ENCODE results near the gene PPP4R2. TPM values are rescaled to one million over a fixed set of nuclear protein-coding genes. Genes with fewer than 3 reads are reported as not detected.

PPP4R2 gene
- total and polyA plus RNA-seq, 10 of the 15 experiments (the other 5 are each of a cell fraction or from before 2014, with no cell fraction given), result 16.7 to 83.4 (median 38.9) TPM

DNA sequence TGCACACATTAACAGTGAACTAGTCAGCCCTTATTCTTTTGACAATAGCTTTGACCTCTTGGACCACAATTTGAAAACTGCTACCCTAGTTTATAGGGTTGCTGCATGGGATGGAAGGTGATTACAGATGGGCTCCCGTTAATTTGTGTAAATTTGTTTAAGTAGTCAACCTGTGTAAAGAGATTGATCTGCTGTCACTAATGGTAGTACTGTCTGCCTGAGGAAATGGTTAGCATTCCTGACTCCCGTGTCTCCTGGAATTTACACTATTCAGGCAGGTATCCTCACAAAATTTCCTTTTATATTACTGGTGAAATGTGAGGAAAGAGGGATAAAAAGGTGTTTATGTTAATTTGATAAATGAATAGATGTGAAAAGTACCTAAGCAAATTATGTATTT, 49.6 kb downstream of the PPP4R2 start (continued):
- TF ChIP-seq, protein P1, sequence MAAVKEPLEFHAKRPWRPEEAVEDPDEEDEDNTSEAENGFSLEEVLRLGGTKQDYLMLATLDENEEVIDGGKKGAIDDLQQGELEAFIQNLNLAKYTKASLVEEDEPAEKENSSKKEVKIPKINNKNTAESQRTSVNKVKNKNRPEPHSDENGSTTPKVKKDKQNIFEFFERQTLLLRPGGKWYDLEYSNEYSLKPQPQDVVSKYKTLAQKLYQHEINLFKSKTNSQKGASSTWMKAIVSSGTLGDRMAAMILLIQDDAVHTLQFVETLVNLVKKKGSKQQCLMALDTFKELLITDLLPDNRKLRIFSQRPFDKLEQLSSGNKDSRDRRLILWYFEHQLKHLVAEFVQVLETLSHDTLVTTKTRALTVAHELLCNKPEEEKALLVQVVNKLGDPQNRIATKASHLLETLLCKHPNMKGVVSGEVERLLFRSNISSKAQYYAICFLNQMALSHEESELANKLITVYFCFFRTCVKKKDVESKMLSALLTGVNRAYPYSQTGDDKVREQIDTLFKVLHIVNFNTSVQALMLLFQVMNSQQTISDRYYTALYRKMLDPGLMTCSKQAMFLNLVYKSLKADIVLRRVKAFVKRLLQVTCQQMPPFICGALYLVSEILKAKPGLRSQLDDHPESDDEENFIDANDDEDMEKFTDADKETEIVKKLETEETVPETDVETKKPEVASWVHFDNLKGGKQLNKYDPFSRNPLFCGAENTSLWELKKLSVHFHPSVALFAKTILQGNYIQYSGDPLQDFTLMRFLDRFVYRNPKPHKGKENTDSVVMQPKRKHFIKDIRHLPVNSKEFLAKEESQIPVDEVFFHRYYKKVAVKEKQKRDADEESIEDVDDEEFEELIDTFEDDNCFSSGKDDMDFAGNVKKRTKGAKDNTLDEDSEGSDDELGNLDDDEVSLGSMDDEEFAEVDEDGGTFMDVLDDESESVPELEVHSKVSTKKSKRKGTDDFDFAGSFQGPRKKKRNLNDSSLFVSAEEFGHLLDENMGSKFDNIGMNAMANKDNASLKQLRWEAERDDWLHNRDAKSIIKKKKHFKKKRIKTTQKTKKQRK (IDR thresholded peaks at IDR 0.05; ENCODE audit: low read depth, low read length), result no peak
- no peak for TF ChIP-seq ZNF274 (IDR thresholded peaks at IDR 0.05; ENCODE audit: insufficient read depth, insufficient read length)
- no peak for TF ChIP-seq HSF1 (IDR thresholded peaks at IDR 0.05; ENCODE audit: low read depth, low read length)

- 77% methylated on average over 10 of the region's 10 CpGs for WGBS (ENCODE audit: insufficient coverage, insufficient replicate concordance, low lambda C conversion rate, missing lambda C conversion rate)
Observed at GRCh38 chr3:73049319-73049718, 52.7 kb downstream of the PPP4R2 start.

More at GRCh38 chr3:73049319-73049718, 52.7 kb downstream of the PPP4R2 start:
- Histone ChIP-seq H3K36me3 (ENCODE audit: control insufficient read depth in 2 of 2, insufficient read depth in 2 of 2, low read length in 1 of 2) (peaks cover 3 to 15% of the 10 kb centered on the region in 2 experiments; a peak in 3 of 4 replicates), H3K27ac (ENCODE audit: control insufficient read depth, insufficient read depth) (no peak overlapping the region), H3K9me3 (replicated peaks; ENCODE audit: control insufficient read depth, insufficient read depth, low read length) (no peaks in the 10 kb centered on the region), H3K4me3 (no peak overlapping the region), H3K79me2 (ENCODE audit: control insufficient read depth, insufficient read depth, low read length) (peaks cover 56% of the 10 kb centered on the region), H3K9ac (ENCODE audit: control insufficient read depth, insufficient read depth, low read length) (no peak overlapping the region), H3K27me3 (replicated peaks in 1 of 2; ENCODE audit: control insufficient read depth in 2 of 2, insufficient read depth in 2 of 2, low read length in 1 of 2) (no peaks in the 10 kb centered on the region), H3K4me1 (ENCODE audit: control insufficient read depth, insufficient read depth, low read length) (peaks cover 2% of the 10 kb centered on the region; the same call in 1 of the 2 replicates), H2AFZ (ENCODE audit: control insufficient read depth, low read depth, low read length) (no peak overlapping the region), H4K20me1 (ENCODE audit: control insufficient read depth, insufficient read depth) (no peaks in the 10 kb centered on the region), H3K4me2 (ENCODE audit: control insufficient read depth, insufficient read depth) (no peak overlapping the region)
- ChIA-PET CTCF (interaction anchor here (1.0 to 1.5 kb wide), 3 partner anchors 24 to 52 kb away, joined by 3 to 4 read pairs (median 3); no protein-coding TSS in a partner anchor), POLR2A (no interaction called here), SMC1A (ENCODE audit: uncharacterized antibody, unreplicated experiment) (interaction anchor here (1.1 kb wide), 1 partner anchor 109 kb away, joined by 4 read pairs; no protein-coding TSS in a partner anchor), RAD21 (ENCODE audit: unreplicated experiment) (no interaction called here)
- in situ Hi-C loops (cut with MboI) (no loop called here), intact Hi-C loops (cut with micrococcal nuclease; ENCODE audit: unreplicated experiment) (no loop called here)
- no peak for TF ChIP-seq CBX5 (IDR thresholded peaks at IDR 0.05; ENCODE audit: low read depth)
- FAIRE-seq (no peak), DNase-seq (ENCODE audit: low read depth, low spot score) (no peak), ATAC-seq (no peak)
- no TSS peak for BruUV-seq (replicated peaks)
